Suppressor macrophage treated with lipopolysaccharide for 4 hours (primary cell): ENCODE data around the gene RBM24.
A peak's percentile ranks its signal among the peaks of the same experiment; 100 is the strongest.

Experiments used
- DNase-seq: peaks from one replicate; pipeline ENCODE4 v3.0.0-alpha.2; 2020

Gene RBM24

GRCh38 chr6:17281100-17281496 lies at the start of gene RBM24:
Gene RBM24 (plus strand): TSS chr6:17281361. CDS start chr6:17281582, 221 bp downstream.
- peak; percentile 60 for DNase-seq

- DNase-seq = no peak
These were observed 47.6 kb upstream of the RBM24 start for GRCh38 chr6:17233531-17233930.

GRCh38 chr6:17237246-17237645 lies 43.9 kb upstream of the RBM24 start:
- DNase-seq = no peak

GRCh38 chr6:17239260-17239659 lies 41.9 kb upstream of the RBM24 start:
- no peak for DNase-seq

GRCh38 chr6:17240803-17241500 lies 40.2 kb upstream of the RBM24 start:
- no peak for DNase-seq

GRCh38 chr6:17242087-17242486 lies 39.1 kb upstream of the RBM24 start:
- DNase-seq = no peak

- DNase-seq = no peak
These were observed 30.9 kb upstream of the RBM24 start for GRCh38 chr6:17250237-17250636.

GRCh38 chr6:17251953-17252352 lies 29.2 kb upstream of the RBM24 start:
- no peak for DNase-seq

- DNase-seq = no peak
These were observed 22.4 kb upstream of the RBM24 start for GRCh38 chr6:17258749-17259148.

- DNase-seq = no peak
These were observed 15.6 kb upstream of the RBM24 start for GRCh38 chr6:17265570-17265969.

- no peak for DNase-seq
These were observed 13.6 kb upstream of the RBM24 start for GRCh38 chr6:17267566-17267965.

- no peak for DNase-seq
These were observed 13.0 kb upstream of the RBM24 start for GRCh38 chr6:17268114-17268513.

- DNase-seq = no peak
These were observed 11.3 kb upstream of the RBM24 start for GRCh38 chr6:17269840-17270239.

GRCh38 chr6:17271628-17272027 lies 9.5 kb upstream of the RBM24 start:
- DNase-seq = no peak

GRCh38 chr6:17276766-17277165 lies 4.4 kb upstream of the RBM24 start:
- DNase-seq = no peak

GRCh38 chr6:17277256-17277655 lies 3.9 kb upstream of the RBM24 start:
- no peak for DNase-seq

GRCh38 chr6:17278289-17279063 lies 2.7 kb upstream of the RBM24 start:
- no peak for DNase-seq

GRCh38 chr6:17280138-17280537 lies 1.0 kb upstream of the RBM24 start:
- no peak for DNase-seq

- peak; percentile 1 for DNase-seq
These were observed 540 bp upstream of the RBM24 start for GRCh38 chr6:17280552-17281090.

GRCh38 chr6:17281497-17282481 lies 628 bp downstream of the RBM24 start:
- peak; percentile 3 for DNase-seq

- no peak for DNase-seq
These were observed 1.9 kb downstream of the RBM24 start for GRCh38 chr6:17283074-17283473.

GRCh38 chr6:17289630-17290061 lies 8.5 kb downstream of the RBM24 start:
- no peak for DNase-seq

GRCh38 chr6:17291778-17292177 lies 10.6 kb downstream of the RBM24 start:
- DNase-seq = no peak
